GM19099 (cell line): ENCODE data around the gene RPS6KA5.

Experiments used
- POLR2A ChIP-seq: IDR thresholded peaks from 3 replicates; pipeline ENCODE4 v1.6.1; 2011; ENCODE audit warnings: low read depth; ENCODE audit not compliant: insufficient read length; ENCODE audit errors: extremely low read depth

The RPS6KA5 gene

DNA sequence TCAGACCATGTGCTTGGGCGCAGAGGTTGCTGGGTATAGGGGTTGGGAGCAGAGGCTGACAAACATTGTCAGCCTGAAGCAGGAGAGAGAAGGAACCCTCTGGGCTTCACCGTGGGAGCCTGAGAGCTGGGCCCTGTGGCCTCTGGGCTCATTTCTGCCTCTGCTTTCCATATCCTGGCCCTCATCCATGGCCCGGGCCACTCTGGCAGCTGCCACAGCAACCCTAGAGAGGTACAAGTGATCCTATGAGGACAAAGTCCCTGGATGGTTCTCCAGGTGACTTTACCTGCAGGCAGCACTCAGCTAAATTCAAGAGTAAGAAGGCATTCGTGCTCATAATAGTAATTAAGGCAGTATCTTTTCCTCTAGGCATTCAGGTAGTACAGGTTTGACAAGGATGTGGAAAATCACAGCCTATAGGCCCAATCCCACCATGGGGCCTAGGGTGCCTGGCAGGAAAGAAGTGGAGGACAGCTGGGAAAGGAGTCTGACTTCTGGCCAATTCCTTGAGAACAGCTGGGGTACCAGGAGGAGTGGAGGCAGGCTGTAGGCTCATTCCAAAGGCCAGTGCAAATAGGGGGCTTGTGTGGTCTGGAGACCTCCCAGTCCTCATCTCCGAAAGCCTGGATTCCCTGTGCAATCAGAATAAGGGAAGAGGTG is 240.6 kb downstream of the RPS6KA5 start:
- TF ChIP-seq POLR2A: no peak

GRCh38 chr14:90818715-90819114 is 241.7 kb downstream of the RPS6KA5 start:
- TF ChIP-seq POLR2A: no peak

GRCh38 chr14:90816681-90817436 is 243.6 kb downstream of the RPS6KA5 start:
- TF ChIP-seq POLR2A: no peak

- no peak for TF ChIP-seq POLR2A
These were observed 244.4 kb downstream of the RPS6KA5 start, which contains the start of gene TTC7B for GRCh38 chr14:90815822-90816662. Gene TTC7B (minus strand): TSS chr14:90816430. CDS start chr14:90816295, 135 bp downstream.

GRCh38 chr14:90815572-90815821 is 244.9 kb downstream of the RPS6KA5 start:
- no peak for TF ChIP-seq POLR2A

- TF ChIP-seq POLR2A: no peak
These were observed 245.5 kb downstream of the RPS6KA5 start for GRCh38 chr14:90814806-90815571.

DNA sequence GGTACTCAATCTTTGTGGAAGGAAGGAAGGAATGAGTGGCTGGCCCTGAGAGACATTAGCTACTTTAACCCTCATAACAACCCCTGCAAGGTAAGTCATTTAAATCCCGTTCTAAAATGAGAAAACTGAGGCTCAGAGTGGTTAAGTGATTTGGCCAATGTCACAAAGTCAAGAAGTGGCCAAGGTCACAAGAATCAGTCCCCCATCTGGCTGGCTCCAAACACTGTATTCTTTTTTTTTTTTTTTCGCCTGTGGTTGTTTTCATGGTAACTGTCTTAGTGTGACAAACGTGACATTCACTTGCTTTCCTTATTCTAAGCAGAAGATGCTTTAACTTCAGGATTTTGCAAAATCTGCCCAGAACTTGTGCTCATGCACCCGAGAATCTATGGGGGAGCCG is 247.0 kb downstream of the RPS6KA5 start:
- TF ChIP-seq POLR2A: no peak

- TF ChIP-seq POLR2A: no peak
These were observed 248.3 kb downstream of the RPS6KA5 start for GRCh38 chr14:90812109-90812508.

GRCh38 chr14:90811641-90812040 is 248.8 kb downstream of the RPS6KA5 start:
- TF ChIP-seq POLR2A: no peak

- no peak for TF ChIP-seq POLR2A
These were observed 249.6 kb downstream of the RPS6KA5 start for GRCh38 chr14:90810806-90811205.

DNA sequence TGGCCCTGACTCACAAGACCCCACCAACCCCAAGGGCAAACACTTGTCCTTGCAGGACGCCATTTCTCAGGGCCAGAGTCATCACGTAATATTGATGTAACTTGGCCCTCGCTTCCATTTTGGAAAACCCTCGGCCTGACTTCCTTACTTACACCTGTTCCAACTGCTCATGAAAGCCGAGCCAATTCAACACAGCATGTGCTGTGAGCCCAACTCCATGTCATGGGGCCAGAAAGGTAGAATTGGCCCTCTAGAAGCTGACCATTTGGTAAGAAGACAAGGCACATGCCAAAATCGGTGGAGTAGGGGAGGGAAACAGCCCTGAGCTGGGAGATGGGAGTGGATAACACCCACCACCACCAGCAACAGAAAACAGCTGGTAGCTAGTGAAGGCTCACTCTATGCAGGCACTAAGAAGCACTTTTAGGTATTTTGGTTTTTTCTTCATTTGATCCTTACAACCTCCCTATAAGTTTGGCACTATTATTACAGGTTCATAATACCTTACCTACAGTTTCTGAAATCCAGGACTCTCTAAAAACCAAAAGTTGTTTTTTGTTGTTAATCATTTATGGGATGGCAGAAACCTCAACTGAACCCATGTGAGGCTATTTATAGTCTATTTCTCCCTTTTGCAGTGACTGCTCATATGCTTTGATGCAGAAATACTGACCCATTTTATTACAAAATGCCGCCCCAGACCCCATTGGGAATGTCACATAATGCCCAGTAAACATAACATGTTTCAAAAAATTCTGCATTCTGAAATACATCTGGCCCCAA is 250.7 kb downstream of the RPS6KA5 start:
- no peak for TF ChIP-seq POLR2A

DNA sequence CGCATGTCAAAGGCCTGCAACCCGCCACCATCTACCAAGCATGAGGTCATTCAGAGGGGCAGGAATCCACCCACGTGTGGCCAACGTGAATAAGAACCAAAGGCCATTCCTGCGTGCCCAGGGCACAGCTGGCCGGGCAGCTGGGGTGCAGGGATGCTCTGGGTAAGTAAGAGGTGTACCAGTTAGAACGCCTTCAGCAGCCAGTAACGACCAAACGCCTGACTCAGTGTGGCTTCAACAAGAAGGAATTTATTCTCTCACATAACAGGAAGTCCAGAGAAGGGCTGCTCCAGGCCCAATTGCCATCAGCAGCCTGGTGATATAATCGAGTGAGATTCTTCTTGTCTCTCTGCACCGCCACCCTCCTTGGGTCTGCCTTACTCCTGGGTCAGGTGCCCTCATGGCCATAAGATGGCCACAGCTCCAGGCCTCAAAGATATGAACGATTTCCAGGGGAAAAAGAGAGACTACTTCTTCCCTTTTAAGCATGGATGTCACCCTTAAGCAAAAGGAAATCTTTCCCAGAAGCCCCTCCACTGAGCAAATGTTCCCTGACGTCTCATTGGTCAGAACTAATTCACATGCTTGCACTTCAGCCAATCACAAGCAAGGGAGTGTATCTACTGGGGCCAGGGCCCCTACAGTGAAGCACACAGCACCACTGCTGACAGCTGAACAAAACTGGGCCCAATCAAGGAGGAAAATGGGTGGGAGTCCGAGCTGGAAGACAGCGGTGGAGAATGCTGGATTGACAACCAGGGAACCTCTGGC is 251.5 kb downstream of the RPS6KA5 start:
- TF ChIP-seq POLR2A: no peak

GRCh38 chr14:90807060-90807459 is 253.4 kb downstream of the RPS6KA5 start:
- TF ChIP-seq POLR2A: no peak
